SK-N-SH (cell line): ENCODE measurements around the gene CAPN5.
A peak's percentile ranks its signal among the peaks of the same experiment; 100 is the strongest.

ENCODE experiments used
- EP300 ChIP-seq, 2 experiments: IDR thresholded peaks; 2 replicates each; pipeline versions ENCODE4 v1.4.0 to v1.6.1; 2012; ENCODE audit warnings: borderline replicate concordance in 1 of 2, low read depth in 1 of 2, low read length in 1 of 2
- GABPA ChIP-seq: IDR thresholded peaks from 2 replicates; pipeline ENCODE4 v1.4.0; 2012; ENCODE audit warnings: low read depth, mild to moderate bottlenecking
- MEF2A ChIP-seq: IDR thresholded peaks from 2 replicates; pipeline ENCODE4 v1.4.0; 2012; ENCODE audit warnings: low read depth, borderline replicate concordance
- TF ChIP-seq, protein P1 (sequence below): fragments of 200-600 bp; sonication (generic); IDR thresholded peaks from 2 replicates; pipeline ENCODE4 v1.6.1; 2017; ENCODE audit warnings: antibody characterized with exemption, mild to moderate bottlenecking, moderate library complexity
- TF ChIP-seq, protein P2 (sequence below): IDR thresholded peaks from 2 replicates; pipeline ENCODE4 v1.6.1; 2012; ENCODE audit warnings: mild to moderate bottlenecking, low read depth, low read length, moderate library complexity

DNA sequence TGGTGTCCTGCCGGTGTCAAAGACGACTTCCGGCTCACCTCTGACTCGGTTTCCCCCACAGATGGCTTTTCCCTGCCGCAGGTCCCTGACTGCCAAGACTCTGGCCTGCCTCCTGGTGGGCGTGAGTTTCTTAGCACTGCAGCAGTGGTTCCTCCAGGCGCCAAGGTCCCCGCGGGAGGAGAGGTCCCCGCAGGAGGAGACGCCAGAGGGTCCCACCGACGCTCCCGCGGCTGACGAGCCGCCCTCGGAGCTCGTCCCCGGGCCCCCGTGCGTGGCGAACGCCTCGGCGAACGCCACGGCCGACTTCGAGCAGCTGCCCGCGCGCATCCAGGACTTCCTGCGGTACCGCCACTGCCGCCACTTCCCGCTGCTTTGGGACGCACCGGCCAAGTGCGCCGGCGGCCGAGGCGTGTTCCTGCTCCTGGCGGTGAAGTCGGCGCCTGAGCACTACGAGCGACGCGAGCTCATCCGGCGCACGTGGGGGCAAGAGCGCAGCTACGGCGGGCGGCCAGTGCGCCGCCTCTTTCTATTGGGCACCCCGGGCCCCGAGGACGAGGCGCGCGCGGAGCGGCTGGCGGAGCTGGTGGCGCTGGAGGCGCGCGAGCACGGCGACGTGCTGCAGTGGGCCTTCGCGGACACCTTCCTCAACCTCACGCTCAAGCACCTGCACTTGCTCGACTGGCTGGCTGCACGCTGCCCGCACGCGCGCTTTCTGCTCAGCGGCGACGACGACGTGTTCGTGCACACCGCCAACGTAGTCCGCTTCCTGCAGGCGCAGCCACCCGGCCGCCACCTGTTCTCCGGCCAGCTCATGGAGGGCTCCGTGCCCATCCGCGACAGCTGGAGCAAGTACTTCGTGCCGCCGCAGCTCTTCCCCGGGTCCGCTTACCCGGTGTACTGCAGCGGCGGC lies 27.0 kb upstream of the CAPN5 start:
- TF ChIP-seq, protein P1, sequence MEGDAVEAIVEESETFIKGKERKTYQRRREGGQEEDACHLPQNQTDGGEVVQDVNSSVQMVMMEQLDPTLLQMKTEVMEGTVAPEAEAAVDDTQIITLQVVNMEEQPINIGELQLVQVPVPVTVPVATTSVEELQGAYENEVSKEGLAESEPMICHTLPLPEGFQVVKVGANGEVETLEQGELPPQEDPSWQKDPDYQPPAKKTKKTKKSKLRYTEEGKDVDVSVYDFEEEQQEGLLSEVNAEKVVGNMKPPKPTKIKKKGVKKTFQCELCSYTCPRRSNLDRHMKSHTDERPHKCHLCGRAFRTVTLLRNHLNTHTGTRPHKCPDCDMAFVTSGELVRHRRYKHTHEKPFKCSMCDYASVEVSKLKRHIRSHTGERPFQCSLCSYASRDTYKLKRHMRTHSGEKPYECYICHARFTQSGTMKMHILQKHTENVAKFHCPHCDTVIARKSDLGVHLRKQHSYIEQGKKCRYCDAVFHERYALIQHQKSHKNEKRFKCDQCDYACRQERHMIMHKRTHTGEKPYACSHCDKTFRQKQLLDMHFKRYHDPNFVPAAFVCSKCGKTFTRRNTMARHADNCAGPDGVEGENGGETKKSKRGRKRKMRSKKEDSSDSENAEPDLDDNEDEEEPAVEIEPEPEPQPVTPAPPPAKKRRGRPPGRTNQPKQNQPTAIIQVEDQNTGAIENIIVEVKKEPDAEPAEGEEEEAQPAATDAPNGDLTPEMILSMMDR, result peak; percentile 65
- TF ChIP-seq GABPA, result no peak
- TF ChIP-seq EP300 (IDR thresholded peaks at IDR 0.05; ENCODE audit: borderline replicate concordance in 1 of 2, low read depth in 1 of 2, low read length in 1 of 2), result no peak
- no peak for TF ChIP-seq MEF2A
- TF ChIP-seq, protein P2, sequence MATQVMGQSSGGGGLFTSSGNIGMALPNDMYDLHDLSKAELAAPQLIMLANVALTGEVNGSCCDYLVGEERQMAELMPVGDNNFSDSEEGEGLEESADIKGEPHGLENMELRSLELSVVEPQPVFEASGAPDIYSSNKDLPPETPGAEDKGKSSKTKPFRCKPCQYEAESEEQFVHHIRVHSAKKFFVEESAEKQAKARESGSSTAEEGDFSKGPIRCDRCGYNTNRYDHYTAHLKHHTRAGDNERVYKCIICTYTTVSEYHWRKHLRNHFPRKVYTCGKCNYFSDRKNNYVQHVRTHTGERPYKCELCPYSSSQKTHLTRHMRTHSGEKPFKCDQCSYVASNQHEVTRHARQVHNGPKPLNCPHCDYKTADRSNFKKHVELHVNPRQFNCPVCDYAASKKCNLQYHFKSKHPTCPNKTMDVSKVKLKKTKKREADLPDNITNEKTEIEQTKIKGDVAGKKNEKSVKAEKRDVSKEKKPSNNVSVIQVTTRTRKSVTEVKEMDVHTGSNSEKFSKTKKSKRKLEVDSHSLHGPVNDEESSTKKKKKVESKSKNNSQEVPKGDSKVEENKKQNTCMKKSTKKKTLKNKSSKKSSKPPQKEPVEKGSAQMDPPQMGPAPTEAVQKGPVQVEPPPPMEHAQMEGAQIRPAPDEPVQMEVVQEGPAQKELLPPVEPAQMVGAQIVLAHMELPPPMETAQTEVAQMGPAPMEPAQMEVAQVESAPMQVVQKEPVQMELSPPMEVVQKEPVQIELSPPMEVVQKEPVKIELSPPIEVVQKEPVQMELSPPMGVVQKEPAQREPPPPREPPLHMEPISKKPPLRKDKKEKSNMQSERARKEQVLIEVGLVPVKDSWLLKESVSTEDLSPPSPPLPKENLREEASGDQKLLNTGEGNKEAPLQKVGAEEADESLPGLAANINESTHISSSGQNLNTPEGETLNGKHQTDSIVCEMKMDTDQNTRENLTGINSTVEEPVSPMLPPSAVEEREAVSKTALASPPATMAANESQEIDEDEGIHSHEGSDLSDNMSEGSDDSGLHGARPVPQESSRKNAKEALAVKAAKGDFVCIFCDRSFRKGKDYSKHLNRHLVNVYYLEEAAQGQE, result no peak
